ENCODE results near the gene EIF4E2. TPM values are rescaled to one million over a fixed set of nuclear protein-coding genes. Genes with fewer than 3 reads are reported as not detected.
A peak's percentile ranks its signal among the peaks of the same experiment; 100 is the strongest.

Gene EIF4E2
- total and polyA plus RNA-seq, 9 donors: 18.6 to 111 (median 42.8) TPM

DNA sequence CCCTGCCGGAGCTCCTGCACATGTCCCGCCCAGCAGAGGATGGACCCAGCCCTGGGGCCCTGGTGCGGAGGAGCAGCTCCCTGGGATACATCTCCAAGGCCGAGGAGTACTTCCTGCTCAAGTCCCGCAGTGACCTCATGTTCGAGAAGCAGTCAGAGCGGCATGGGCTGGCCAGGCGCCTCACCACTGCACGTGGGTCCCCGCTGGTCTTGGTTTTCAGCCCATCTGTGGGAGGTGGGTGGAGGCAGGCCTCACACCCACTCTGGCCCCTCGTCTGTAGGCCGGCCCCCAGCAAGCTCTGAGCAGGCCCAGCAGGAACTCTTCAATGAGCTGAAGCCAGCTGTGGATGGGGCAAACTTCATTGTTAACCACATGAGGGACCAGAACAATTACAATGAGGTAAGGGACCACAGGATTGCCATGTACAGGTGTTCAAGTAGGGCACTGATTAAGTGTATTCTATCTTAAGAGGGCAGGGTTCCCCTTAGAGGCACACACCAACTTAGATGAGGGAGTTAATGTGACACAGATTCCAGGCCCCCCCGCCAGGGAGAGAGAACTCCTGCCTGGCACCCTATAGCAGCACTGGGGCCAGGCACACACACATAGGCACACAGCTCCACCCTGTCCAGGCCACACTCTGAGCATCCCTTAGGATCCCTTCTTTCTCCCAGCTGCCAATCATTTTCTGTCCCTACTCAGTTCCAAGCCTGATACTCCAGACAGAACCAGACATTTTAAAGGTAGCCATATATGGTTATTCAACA lies 16.4 kb upstream of the EIF4E2 start:
- TF ChIP-seq EP300 (IDR thresholded peaks at IDR 0.05) (no peak), POLR2A (IDR thresholded peaks at IDR 0.05) (no peak)
- TF ChIP-seq, protein P1, sequence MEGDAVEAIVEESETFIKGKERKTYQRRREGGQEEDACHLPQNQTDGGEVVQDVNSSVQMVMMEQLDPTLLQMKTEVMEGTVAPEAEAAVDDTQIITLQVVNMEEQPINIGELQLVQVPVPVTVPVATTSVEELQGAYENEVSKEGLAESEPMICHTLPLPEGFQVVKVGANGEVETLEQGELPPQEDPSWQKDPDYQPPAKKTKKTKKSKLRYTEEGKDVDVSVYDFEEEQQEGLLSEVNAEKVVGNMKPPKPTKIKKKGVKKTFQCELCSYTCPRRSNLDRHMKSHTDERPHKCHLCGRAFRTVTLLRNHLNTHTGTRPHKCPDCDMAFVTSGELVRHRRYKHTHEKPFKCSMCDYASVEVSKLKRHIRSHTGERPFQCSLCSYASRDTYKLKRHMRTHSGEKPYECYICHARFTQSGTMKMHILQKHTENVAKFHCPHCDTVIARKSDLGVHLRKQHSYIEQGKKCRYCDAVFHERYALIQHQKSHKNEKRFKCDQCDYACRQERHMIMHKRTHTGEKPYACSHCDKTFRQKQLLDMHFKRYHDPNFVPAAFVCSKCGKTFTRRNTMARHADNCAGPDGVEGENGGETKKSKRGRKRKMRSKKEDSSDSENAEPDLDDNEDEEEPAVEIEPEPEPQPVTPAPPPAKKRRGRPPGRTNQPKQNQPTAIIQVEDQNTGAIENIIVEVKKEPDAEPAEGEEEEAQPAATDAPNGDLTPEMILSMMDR (IDR thresholded peaks at IDR 0.05): no peak
- H3K9me3 ChIP-seq: peaks cover 0 to 3% of the 10 kb centered on the region in 2 donors
- WGBS, 3 donors: 20 to 23% (median 23%) methylated on average over 13 of the region's 13 CpGs
- H3K4me3 ChIP-seq: no peak overlapping the region
- H3K27ac ChIP-seq: no peak overlapping the region
- DNase-seq: peak in 2 of 5 donors; percentile 12 to 37
- H3K36me3 ChIP-seq: no peaks in the 10 kb centered on the region
- intact Hi-C loops (cut with DNase I): no loop called here
- H3K4me1 ChIP-seq (ENCODE audit: insufficient read depth): no peaks in the 10 kb centered on the region
- no peaks in the 10 kb centered on the region for H3K27me3 ChIP-seq

DNA sequence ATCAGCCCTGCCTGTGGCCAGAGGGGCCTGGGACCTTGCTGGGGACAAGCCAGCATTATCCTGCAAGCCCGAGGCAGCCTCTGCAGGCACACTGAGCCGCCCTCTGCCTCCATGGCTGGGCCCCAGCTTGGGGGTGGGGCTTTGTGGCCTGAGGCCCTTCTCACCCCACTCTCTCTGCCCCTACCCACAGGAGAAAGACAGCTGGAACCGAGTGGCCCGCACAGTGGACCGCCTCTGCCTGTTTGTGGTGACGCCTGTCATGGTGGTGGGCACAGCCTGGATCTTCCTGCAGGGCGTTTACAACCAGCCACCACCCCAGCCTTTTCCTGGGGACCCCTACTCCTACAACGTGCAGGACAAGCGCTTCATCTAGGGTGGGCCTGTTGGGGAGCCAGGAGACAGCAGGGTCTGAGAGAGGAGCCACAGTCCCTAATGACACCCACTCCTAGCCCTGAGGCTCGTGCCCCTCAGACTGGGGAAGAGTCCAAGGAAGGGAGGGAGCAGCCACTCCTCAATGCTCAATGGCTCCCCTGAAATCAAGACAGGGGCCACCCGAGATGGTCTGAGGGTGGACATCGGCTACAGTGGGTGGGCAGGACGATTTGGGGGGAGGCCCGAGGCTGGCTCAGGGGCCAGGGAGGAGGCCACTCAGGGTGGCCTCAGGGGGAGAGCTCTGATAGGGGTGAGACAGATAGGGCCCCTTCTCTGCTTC lies 15.4 kb upstream of the EIF4E2 start:
- Histone ChIP-seq H3K9me3 (peaks cover 0 to 3% of the 10 kb centered on the region in 2 donors), H3K4me3 (no peak overlapping the region), H3K36me3 (no peaks in the 10 kb centered on the region), H3K4me1 (ENCODE audit: insufficient read depth) (no peaks in the 10 kb centered on the region), H3K27me3 (no peaks in the 10 kb centered on the region), H3K27ac (no peak overlapping the region)
- WGBS, 3 donors: 71 to 77% (median 76%) methylated on average over 14 of the region's 14 CpGs
- DNase-seq: peak in 3 of 5 donors; percentile 10 to 19 (median 12)
- no peak for TF ChIP-seq EP300 (IDR thresholded peaks at IDR 0.05)
- no peak for TF ChIP-seq POLR2A (IDR thresholded peaks at IDR 0.05)
- TF ChIP-seq, protein P1 (IDR thresholded peaks at IDR 0.05): no peak
- intact Hi-C loops (cut with DNase I): no loop called here

DNA sequence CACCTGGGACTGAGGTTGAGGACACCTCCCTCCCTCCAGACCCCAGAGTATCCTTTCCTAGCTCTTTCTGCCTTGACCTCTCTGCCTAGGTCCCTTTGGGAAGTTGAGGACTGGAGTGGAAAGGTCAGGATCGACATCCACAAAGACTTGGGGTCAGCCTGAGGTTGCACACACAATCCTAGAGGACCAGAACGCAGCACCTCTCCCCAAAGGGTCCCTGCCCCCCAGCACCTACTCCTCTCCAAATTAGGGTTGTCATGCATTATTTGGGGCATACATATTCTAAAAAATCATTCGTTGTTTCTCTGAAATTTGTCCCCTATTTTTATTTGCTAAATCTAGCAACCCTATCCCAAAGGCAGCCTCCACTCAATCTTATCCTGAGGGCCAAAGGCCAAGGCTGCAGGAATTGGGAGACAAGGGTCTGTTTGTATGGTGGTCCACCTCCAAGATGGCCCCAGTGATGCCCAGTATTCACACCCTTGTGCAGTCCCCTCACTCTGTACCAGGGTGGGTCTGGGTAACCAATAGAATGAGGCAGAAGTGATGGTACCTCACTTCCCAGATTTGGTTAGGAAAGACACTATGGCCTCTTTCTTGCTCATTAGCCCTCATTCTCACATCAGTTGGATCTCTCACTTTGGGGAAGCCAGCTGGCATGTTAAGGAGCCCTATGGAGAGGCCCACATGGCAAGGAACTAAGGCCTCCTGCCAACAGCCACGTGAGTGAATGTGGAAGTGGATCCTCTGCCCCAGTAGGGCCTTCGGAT lies 14.5 kb upstream of the EIF4E2 start:
- WGBS, 3 donors: 87 to 91% (median 89%) methylated on average over 5 of the region's 5 CpGs
- intact Hi-C loops (cut with DNase I): no loop called here
- H3K9me3 ChIP-seq: peaks cover 0 to 3% of the 10 kb centered on the region in 2 donors
- H3K27ac ChIP-seq: no peak overlapping the region
- TF ChIP-seq, protein P1 (IDR thresholded peaks at IDR 0.05): no peak
- no peak for TF ChIP-seq POLR2A (IDR thresholded peaks at IDR 0.05)
- TF ChIP-seq EP300 (IDR thresholded peaks at IDR 0.05): no peak
- H3K4me3 ChIP-seq: no peak overlapping the region
- no peaks in the 10 kb centered on the region for H3K36me3 ChIP-seq
- H3K4me1 ChIP-seq (ENCODE audit: insufficient read depth): no peaks in the 10 kb centered on the region
- no peaks in the 10 kb centered on the region for H3K27me3 ChIP-seq
- DNase-seq: peak in 1 of 5 donors; percentile 1

DNA sequence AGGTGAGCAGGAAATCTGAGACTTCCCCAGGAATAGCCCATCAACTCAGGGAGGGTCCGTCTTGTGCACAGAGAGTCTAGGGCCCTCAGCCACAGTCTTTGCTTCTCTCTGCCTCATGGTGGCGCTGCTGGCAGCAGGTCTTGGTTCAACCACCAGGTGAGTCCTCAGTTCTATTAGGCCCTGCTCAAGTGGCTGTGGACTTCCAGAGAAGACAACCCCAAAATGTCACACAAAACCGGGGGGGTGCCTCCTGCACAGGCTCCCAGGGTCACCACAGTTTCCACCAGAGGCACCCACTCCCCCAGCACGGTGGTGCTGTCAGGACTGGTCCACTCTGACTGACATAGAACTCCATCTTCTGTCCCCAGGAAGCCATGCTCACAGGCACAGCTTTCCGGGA lies 13.4 kb upstream of the EIF4E2 start:
- intact Hi-C loops (cut with DNase I): no loop called here
- Histone ChIP-seq H3K4me3 (no peak overlapping the region), H3K27me3 (no peaks in the 10 kb centered on the region), H3K9me3 (peaks cover 0 to 3% of the 10 kb centered on the region in 2 donors), H3K27ac (no peak overlapping the region), H3K4me1 (ENCODE audit: insufficient read depth) (no peaks in the 10 kb centered on the region), H3K36me3 (no peaks in the 10 kb centered on the region)
- DNase-seq: peak in 2 of 5 donors; percentile 6 to 13
- TF ChIP-seq POLR2A (IDR thresholded peaks at IDR 0.05): no peak
- TF ChIP-seq, protein P1 (IDR thresholded peaks at IDR 0.05): no peak
- TF ChIP-seq EP300 (IDR thresholded peaks at IDR 0.05): no peak
- 60 to 66% (median 61%) methylated on average over 5 of the region's 5 CpGs for WGBS, 3 donors

Measured in ovary (tissue), 9 donors.